MCF 10A (cell line): ENCODE data around the gene TDP2. TPM values are rescaled to one million over a fixed set of nuclear protein-coding genes. Genes with fewer than 3 reads are reported as not detected.
"Not testable (repeated sequence)": the region's sequence is repeated elsewhere in the genome, so short reads cannot be mapped to it uniquely, and the experiment has no call there.

ENCODE experiments used
- BruUV-seq: library from RNA; stranded (reverse); fragments of 400-500 nt; replicated peaks from 2 replicates; lab custom pipeline; 2021; lab: Mats Ljungman, UMichigan
- CTCF ChIA-PET: fragments of 300-600 bp; sonication (Branson Sonifier 250); formaldehyde crosslinking; extraction: SDS; loops from one replicate; lab custom pipeline; 2021; ENCODE audit warnings: antibody characterized with exemption, inconsistent platforms; lab: Yijun Ruan, JAX
- POLR2A ChIA-PET: fragments of 300-600, 350-650 bp; sonication (Branson Sonifier 250); formaldehyde crosslinking; extraction: SDS; loops from one replicate; lab custom pipeline; 2020; ENCODE audit warnings: antibody characterized with exemption, inconsistent platforms; lab: Yijun Ruan, JAX
- DNase-seq: peaks from one replicate; pipeline ENCODE4 v3.0.0-alpha.2; 2018; ENCODE audit not compliant: unreplicated experiment
- H3K27ac Mint-ChIP-seq: one replicate; pipeline ENCODE4 v1.8.0; 2022; ENCODE audit warnings: mild to moderate bottlenecking, low read depth, mixed read lengths; ENCODE audit not compliant: unreplicated experiment
- H3K27me3 Mint-ChIP-seq: one replicate; pipeline ENCODE4 v1.8.0; 2022; ENCODE audit warnings: mixed read lengths; ENCODE audit not compliant: insufficient read depth, unreplicated experiment
- H3K36me3 Mint-ChIP-seq: one replicate; pipeline ENCODE4 v1.8.0; 2022; ENCODE audit warnings: mild to moderate bottlenecking, moderate library complexity, mixed read lengths; ENCODE audit not compliant: insufficient read depth, unreplicated experiment
- H3K4me1 Mint-ChIP-seq: one replicate; pipeline ENCODE4 v1.8.0; 2022; ENCODE audit warnings: mixed read lengths; ENCODE audit not compliant: insufficient read depth, unreplicated experiment
- H3K4me3 Mint-ChIP-seq: one replicate; pipeline ENCODE4 v1.8.0; 2022; ENCODE audit warnings: mild to moderate bottlenecking, moderate library complexity, mixed read lengths; ENCODE audit not compliant: unreplicated experiment
- H3K9me3 Mint-ChIP-seq: one replicate; pipeline ENCODE4 v1.8.0; 2022; ENCODE audit warnings: mixed read lengths; ENCODE audit not compliant: unreplicated experiment
- intact Hi-C: fragments of 100-400 bp; cut with micrococcal nuclease; formaldehyde crosslinking; loops from 2 replicates; pipeline ENCODE4 v1.14.1; 2022
- total RNA-seq: library from RNA; stranded (reverse); gene quantifications from 2 replicates; pipeline ENCODE4 v1.2.3, GENCODE V29; 2022
- TF ChIP-seq, protein P1 (sequence below): fragments of 200-600 bp; IDR thresholded peaks from one replicate; pipeline ENCODE4 v1.8.0; 2022; ENCODE audit warnings: antibody characterized with exemption, mild to moderate bottlenecking; ENCODE audit not compliant: unreplicated experiment

The TDP2 gene
- total RNA-seq, 1 experiment from 2014 or later, result 28.2 TPM

DNA sequence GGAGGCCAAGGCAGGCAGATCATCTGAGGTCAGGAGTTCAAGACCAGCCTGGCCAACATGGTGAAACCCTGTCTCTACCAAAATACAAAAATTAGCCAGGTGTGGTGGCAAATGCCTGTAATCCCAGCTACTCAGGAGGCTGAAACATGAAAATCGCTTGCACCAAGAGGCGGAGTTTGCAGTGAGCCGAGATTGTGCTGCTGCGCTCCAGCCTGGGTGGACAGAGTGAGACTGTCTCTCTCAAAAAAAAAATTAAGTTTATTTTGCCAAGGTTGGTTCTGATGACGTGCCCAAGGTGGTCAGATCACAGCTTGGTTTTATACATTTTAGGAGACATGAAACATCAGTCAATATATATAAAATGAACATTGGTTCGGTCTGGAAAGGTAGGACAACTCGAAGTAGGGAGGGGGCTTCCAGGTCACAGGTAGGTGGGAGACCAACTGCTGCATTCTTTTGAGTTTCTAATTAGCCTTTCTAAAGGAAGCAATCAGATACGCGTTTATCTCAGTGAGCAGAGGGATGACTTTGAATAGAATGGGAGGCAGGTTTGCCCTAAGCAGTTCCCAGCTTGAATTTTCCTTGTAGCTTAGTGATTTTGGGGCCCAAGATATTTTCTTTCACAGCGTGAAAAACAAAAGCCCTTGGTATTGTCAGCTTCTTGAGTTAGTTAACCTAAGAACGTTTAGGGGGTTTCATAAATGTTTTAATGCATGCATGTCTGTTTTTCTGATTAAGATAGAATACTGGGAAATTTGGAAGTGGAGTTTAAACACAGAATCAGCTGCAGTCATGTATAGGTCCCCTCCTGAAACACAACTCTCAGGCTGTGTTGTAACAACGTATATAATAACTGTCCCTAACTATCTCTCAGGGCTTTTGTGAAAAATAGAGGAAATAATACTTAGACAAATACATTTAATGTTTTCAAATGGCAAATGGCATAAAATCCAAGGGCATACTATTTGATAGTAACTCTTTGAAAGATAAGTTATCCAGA, 16.9 kb upstream of the TDP2 start:
- no peak overlapping the region for H3K27ac Mint-ChIP-seq
- no peak overlapping the region for H3K4me3 Mint-ChIP-seq
- intact Hi-C loops, result no loop called here
- POLR2A ChIA-PET, result interaction anchor here (0.6 kb wide), 3 partner anchors 20 to 26 kb away, joined by 3 to 4 read pairs (median 3); no protein-coding TSS in a partner anchor
- H3K4me1 Mint-ChIP-seq, result no peaks in the 10 kb centered on the region
- TF ChIP-seq, protein P1, sequence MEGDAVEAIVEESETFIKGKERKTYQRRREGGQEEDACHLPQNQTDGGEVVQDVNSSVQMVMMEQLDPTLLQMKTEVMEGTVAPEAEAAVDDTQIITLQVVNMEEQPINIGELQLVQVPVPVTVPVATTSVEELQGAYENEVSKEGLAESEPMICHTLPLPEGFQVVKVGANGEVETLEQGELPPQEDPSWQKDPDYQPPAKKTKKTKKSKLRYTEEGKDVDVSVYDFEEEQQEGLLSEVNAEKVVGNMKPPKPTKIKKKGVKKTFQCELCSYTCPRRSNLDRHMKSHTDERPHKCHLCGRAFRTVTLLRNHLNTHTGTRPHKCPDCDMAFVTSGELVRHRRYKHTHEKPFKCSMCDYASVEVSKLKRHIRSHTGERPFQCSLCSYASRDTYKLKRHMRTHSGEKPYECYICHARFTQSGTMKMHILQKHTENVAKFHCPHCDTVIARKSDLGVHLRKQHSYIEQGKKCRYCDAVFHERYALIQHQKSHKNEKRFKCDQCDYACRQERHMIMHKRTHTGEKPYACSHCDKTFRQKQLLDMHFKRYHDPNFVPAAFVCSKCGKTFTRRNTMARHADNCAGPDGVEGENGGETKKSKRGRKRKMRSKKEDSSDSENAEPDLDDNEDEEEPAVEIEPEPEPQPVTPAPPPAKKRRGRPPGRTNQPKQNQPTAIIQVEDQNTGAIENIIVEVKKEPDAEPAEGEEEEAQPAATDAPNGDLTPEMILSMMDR, result no peak
- no TSS peak for BruUV-seq
- no peak for DNase-seq
- no peaks in the 10 kb centered on the region for H3K27me3 Mint-ChIP-seq
- peaks cover 14% of the 10 kb centered on the region for H3K36me3 Mint-ChIP-seq
- H3K9me3 Mint-ChIP-seq, result no peaks in the 10 kb centered on the region
- CTCF ChIA-PET, result interaction anchor here (0.6 to 3.1 kb wide), 3 partner anchors 101 to 220 kb away, joined by 3 to 25 read pairs (median 4); no protein-coding TSS in a partner anchor

- Mint-ChIP-seq H3K4me1 (no peaks in the 10 kb centered on the region), H3K4me3 (no peak overlapping the region), H3K27me3 (no peaks in the 10 kb centered on the region), H3K9me3 (no peaks in the 10 kb centered on the region), H3K36me3 (no peaks in the 10 kb centered on the region), H3K27ac (no peak overlapping the region)
- CTCF ChIA-PET, result no interaction called here
- TF ChIP-seq, protein P1, result no peak
- POLR2A ChIA-PET, result no interaction called here
- intact Hi-C loops, result no loop called here
- no TSS peak for BruUV-seq
- no peak for DNase-seq
Observed at GRCh38 chr6:24680582-24680981, 13.9 kb upstream of the TDP2 start.

GRCh38 chr6:24678792-24679352, 12.2 kb upstream of the TDP2 start:
- POLR2A ChIA-PET, H3K27ac Mint-ChIP-seq, H3K27me3 Mint-ChIP-seq, CTCF ChIA-PET, BruUV-seq, intact Hi-C loops, H3K9me3 Mint-ChIP-seq, H3K36me3 Mint-ChIP-seq, H3K4me1 Mint-ChIP-seq, H3K4me3 Mint-ChIP-seq, DNase-seq: not testable (repeated sequence)

- H3K27me3 Mint-ChIP-seq, result no peaks in the 10 kb centered on the region
- no peaks in the 10 kb centered on the region for H3K36me3 Mint-ChIP-seq
- no peak overlapping the region for H3K27ac Mint-ChIP-seq
- intact Hi-C loops, result no loop called here
- TF ChIP-seq, protein P1, result no peak
- no peak for DNase-seq
- no peaks in the 10 kb centered on the region for H3K4me1 Mint-ChIP-seq
- ChIA-PET CTCF (interaction anchor here (1.4 kb wide), 1 partner anchor 149 kb away, joined by 4 read pairs; no protein-coding TSS in a partner anchor), POLR2A (no interaction called here)
- no TSS peak for BruUV-seq
- H3K9me3 Mint-ChIP-seq, result no peaks in the 10 kb centered on the region
- no peak overlapping the region for H3K4me3 Mint-ChIP-seq
Observed at GRCh38 chr6:24673625-24674024, 6.9 kb upstream of the TDP2 start.
